ENCODE measurements around the gene IFI27L2.

IFI27L2 gene

DNA sequence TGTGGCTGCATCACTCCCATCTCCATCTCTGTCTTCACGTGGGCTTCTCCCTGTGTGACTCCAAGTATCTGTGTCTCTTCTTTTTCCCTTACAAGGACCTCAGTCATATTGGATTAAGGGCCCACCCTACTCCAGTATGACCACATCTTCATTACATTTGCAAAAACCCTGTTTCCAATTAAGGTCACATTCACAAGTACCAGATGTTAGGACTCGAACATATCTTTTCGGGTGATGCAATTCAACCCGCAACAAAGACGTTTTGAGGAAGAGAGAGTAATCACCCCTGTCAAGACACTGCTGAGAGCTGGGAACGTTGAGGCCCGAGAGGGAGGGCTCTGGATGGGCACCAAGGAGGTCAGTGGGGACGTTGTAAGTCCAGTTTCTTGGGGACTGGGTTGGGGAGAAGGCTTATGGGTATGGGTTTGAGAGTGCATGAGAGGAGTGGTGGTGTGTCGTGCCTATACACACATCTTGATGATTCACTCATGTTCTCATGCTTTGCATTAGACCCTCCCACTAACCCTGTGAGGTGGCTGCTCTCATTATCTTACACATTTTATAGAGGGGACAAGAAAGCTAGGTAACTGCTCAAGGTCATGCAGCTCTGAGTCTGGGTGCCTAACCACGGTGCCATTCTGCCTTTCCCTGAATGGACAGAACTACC, 30.9 kb downstream of the IFI27L2 start:
- DNase-seq: no peak

GRCh38 chr14:94097091-94097490, 32.3 kb downstream of the IFI27L2 start:
- DNase-seq: no peak

- no peak for DNase-seq
These were observed 36.0 kb downstream of the IFI27L2 start for GRCh38 chr14:94093418-94093817.

DNA sequence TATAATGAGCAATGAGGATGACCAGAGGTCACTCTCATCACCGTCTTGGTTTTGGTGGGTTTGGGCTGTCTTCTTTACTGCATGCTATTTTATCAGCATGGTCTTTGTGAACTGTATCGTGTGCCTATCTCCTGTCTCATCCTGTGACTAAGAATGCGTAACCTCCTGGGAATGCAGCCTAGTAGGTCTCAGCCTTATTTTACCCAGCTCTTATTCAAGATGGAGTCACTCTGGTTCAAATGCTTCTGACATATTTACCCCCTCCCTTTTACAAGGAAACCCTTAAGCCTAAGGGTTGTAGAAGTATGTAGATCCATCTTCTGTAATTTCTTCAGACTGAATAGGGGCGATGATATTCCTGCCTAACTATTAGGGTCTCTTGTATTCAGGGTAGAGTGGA, 39.9 kb downstream of the IFI27L2 start:
- no peak for DNase-seq

DNA sequence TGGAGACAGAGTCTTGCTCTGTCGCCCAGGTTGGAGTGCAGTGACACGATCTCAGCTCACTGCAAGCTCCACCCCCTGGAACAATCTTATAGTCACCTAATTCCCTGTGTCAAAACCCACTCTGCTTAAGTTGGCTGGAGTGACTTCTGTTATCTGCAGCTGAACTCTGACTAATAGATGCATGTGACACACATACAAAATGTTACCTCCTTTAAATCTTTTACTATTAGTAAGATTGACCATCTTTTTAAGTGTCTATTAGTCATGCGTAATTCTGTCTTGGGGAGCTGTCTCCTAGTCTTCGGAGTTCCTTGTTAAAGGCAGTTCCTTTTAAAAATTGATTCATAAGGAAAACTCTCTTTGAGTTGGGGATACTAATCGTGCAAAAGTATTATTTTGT, 40.9 kb downstream of the IFI27L2 start:
- DNase-seq: no peak

DNA sequence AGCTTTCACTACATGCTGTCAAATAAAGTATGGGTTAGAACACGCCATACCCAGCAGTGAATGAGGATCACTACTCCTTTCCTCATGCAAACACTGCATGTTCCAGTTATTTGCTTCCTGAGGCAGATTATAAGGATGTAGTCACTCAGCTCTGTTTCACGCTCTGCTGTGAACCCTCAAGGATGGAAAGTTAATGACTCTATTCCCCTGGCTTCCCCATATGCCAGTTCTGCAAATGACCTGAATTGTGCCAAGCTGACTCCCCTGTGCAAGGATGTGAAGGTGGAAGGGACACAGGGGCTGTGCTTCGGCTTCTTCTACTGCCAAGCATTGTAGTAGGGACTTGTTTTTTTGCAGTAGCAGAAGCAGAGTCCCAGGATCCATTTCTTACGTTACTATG, 41.5 kb downstream of the IFI27L2 start:
- DNase-seq: no peak

- no peak for DNase-seq
These were observed 48.0 kb downstream of the IFI27L2 start for GRCh38 chr14:94081386-94081820.

GRCh38 chr14:94080621-94081385, 48.6 kb downstream of the IFI27L2 start, which contains the start of the genes DDX24 and IFI27L1:
Gene DDX24, minus strand, starts transcription at chr14:94081202. Its CDS starts 1,460 bp downstream, at chr14:94079742.
Gene IFI27L1, plus strand, starts transcription at chr14:94081310. Its CDS starts 15,628 bp downstream, at chr14:94096938.
- peak; percentile 85 for DNase-seq

DNA sequence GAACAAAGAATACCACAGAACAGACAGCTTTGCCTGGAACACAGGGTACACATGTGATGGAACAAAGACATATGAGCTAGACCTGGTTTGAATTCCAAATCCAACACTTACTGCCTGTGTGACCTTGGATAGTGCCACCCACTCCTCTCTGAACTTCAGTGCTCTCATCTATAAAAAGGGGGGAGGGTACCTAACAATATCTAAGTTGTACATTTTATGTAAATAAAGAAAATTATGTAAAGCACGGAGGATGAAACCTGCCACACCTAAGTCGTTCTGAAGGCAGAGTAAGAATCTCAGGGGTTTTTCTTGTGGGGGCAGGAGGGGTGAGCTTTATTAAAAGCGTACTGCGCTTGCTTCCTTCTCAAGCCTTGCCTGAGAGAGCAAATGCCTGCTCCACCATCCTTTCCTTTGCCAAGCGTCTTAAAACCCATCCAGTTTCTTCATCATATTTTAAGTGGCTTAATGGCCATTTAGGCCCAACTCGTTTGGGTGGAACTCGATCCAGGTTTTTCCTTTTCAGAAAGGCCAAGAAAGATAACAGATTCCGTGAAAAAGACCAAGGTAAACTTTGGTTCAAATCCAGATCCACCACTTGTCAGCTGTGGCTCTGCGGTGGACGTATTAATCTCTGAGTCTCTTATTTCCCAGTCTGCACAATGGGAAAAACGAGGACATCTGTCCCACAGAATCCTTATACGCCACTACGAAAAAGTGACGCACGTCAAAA, 49.3 kb downstream of the IFI27L2 start:
- DNase-seq: peak; percentile 9

- DNase-seq: no peak
These were observed 51.6 kb downstream of the IFI27L2 start for GRCh38 chr14:94077823-94078222.
